OCI-LY3 (cell line): ENCODE measurements around the gene CIAPIN1.

ENCODE experiments used
- EZH2phosphoT487 ChIP-seq: fragments of 200-600 bp; shearing (Covaris generic); IDR thresholded peaks from 2 replicates; pipeline ENCODE4 v1.6.1; 2018; ENCODE audit warnings: antibody characterized with exemption, mixed run types, low read depth
- TF ChIP-seq, protein P1 (sequence below): fragments of 200-600, 300-600 bp; sonication (generic); IDR thresholded peaks from 2 replicates; pipeline ENCODE4 v1.5.1; 2014; ENCODE audit warnings: antibody characterized with exemption, low read length, low read depth

DNA sequence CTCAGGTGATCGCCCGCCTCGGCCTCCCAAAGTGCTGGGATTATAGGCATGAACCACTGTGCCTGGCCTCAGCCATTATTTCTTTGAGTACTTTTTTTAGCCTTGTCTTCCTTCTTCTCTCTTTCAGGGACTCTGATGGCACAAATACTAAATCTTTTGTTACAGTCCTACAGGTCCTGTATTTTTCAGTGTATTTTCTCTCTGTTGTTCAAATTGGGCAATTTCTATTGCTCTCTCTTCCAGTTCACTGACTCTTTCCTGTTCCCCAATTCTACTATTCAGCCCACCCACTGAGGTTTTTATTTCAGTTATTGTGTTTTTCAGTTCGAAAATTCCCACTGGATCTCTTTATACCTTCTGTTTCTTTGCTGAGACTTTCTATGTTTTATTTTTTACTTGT is 46.6 kb upstream of the CIAPIN1 start:
- TF ChIP-seq, protein P1, sequence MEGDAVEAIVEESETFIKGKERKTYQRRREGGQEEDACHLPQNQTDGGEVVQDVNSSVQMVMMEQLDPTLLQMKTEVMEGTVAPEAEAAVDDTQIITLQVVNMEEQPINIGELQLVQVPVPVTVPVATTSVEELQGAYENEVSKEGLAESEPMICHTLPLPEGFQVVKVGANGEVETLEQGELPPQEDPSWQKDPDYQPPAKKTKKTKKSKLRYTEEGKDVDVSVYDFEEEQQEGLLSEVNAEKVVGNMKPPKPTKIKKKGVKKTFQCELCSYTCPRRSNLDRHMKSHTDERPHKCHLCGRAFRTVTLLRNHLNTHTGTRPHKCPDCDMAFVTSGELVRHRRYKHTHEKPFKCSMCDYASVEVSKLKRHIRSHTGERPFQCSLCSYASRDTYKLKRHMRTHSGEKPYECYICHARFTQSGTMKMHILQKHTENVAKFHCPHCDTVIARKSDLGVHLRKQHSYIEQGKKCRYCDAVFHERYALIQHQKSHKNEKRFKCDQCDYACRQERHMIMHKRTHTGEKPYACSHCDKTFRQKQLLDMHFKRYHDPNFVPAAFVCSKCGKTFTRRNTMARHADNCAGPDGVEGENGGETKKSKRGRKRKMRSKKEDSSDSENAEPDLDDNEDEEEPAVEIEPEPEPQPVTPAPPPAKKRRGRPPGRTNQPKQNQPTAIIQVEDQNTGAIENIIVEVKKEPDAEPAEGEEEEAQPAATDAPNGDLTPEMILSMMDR = no peak
- TF ChIP-seq EZH2phosphoT487 = no peak
